Activated T-helper 2 cell treated with anti-CD3 and anti-CD28 coated beads, Interferon-gamma antibody, Interleukin-2, Interleukin-4, amounts not matched to agents 10 μg/mL and 5 μg/mL and 100 μg/mL, durations not matched to agents 14 hours and 24 hours and 36 hours (primary cell): ENCODE data around the gene CHST11. TPM values are rescaled to one million over a fixed set of nuclear protein-coding genes. Genes with fewer than 3 reads are reported as not detected.
"Not testable (repeated sequence)": the region's sequence is repeated elsewhere in the genome, so short reads cannot be mapped to it uniquely, and the experiment has no call there.

ENCODE experiments used
- DNase-seq: peaks from one replicate; pipeline ENCODE4 v3.0.0; 2021; ENCODE audit warnings: low spot score
- H3K27ac Mint-ChIP-seq: one replicate; pipeline ENCODE4 v1.8.0; 2021; ENCODE audit warnings: mixed read lengths
- H3K27me3 Mint-ChIP-seq: one replicate; pipeline ENCODE4 v1.8.0; 2021; ENCODE audit warnings: low read depth, mixed read lengths
- H3K36me3 Mint-ChIP-seq: one replicate; pipeline ENCODE4 v1.8.0; 2021; ENCODE audit warnings: low read depth, mixed read lengths
- H3K4me1 Mint-ChIP-seq: one replicate; pipeline ENCODE4 v1.8.0; 2021; ENCODE audit warnings: low read depth, mixed read lengths
- H3K4me3 Mint-ChIP-seq: one replicate; pipeline ENCODE4 v1.8.0; 2021; ENCODE audit warnings: low read depth, mild to moderate bottlenecking, moderate library complexity, mixed read lengths
- H3K9me3 Mint-ChIP-seq: one replicate; pipeline ENCODE4 v1.8.0; 2021; ENCODE audit warnings: mixed read lengths
- intact Hi-C: fragments of 100-400 bp; cut with micrococcal nuclease; formaldehyde crosslinking; loops from one replicate; pipeline ENCODE4 v1.15.1; 2023
- total RNA-seq: library from RNA; stranded (reverse); gene quantifications from 2 replicates; pipeline ENCODE4 v1.2.3, GENCODE V29; 2022

CHST11 gene
- total RNA-seq, 1 donor from 2014 or later, result 50.6 TPM

GRCh38 chr12:104519190-104520019 is 62.7 kb downstream of the CHST11 start:
- H3K27ac Mint-ChIP-seq, result peak overlapping the region; percentile 33
- intact Hi-C loops, result no loop called here
- H3K36me3 Mint-ChIP-seq, result peaks cover 13% of the 10 kb centered on the region
- H3K4me1 Mint-ChIP-seq, result peaks cover 78% of the 10 kb centered on the region
- DNase-seq, result no peak
- no peak overlapping the region for H3K4me3 Mint-ChIP-seq
- H3K27me3 Mint-ChIP-seq, result no peaks in the 10 kb centered on the region
- peaks cover 2% of the 10 kb centered on the region for H3K9me3 Mint-ChIP-seq

GRCh38 chr12:104520242-104520900 is 63.6 kb downstream of the CHST11 start:
- H3K4me1 Mint-ChIP-seq, result peaks cover 73% of the 10 kb centered on the region
- no peak for DNase-seq
- H3K9me3 Mint-ChIP-seq, result peaks cover 4% of the 10 kb centered on the region
- intact Hi-C loops, result no loop called here
- no peak overlapping the region for H3K4me3 Mint-ChIP-seq
- no peak overlapping the region for H3K27ac Mint-ChIP-seq
- no peaks in the 10 kb centered on the region for H3K27me3 Mint-ChIP-seq
- peaks cover 10% of the 10 kb centered on the region for H3K36me3 Mint-ChIP-seq

- Mint-ChIP-seq H3K4me3 (no peak overlapping the region), H3K27me3 (no peaks in the 10 kb centered on the region), H3K27ac (no peak overlapping the region), H3K4me1 (peaks cover 67% of the 10 kb centered on the region), H3K9me3 (peaks cover 4% of the 10 kb centered on the region), H3K36me3 (peaks cover 13% of the 10 kb centered on the region)
- intact Hi-C loops, result no loop called here
- no peak for DNase-seq
Observed at GRCh38 chr12:104521731-104522130, 65.0 kb downstream of the CHST11 start.

- H3K9me3 Mint-ChIP-seq, result peaks cover 4% of the 10 kb centered on the region
- H3K27me3 Mint-ChIP-seq, result no peaks in the 10 kb centered on the region
- DNase-seq, result no peak
- peak overlapping the region; percentile 4 for H3K4me3 Mint-ChIP-seq
- H3K36me3 Mint-ChIP-seq, result peaks cover 18% of the 10 kb centered on the region
- peaks cover 62% of the 10 kb centered on the region for H3K4me1 Mint-ChIP-seq
- intact Hi-C loops, result no loop called here
- peak overlapping the region; percentile 9 for H3K27ac Mint-ChIP-seq
Observed at GRCh38 chr12:104522985-104523722, 66.4 kb downstream of the CHST11 start.

GRCh38 chr12:104524034-104524832 is 67.5 kb downstream of the CHST11 start:
- H3K36me3 Mint-ChIP-seq, result peaks cover 20% of the 10 kb centered on the region
- H3K27ac Mint-ChIP-seq, result peak overlapping the region; percentile 34
- no peak overlapping the region for H3K4me3 Mint-ChIP-seq
- peaks cover 4% of the 10 kb centered on the region for H3K9me3 Mint-ChIP-seq
- H3K27me3 Mint-ChIP-seq, result no peaks in the 10 kb centered on the region
- peaks cover 59% of the 10 kb centered on the region for H3K4me1 Mint-ChIP-seq
- intact Hi-C loops, result no loop called here
- no peak for DNase-seq

GRCh38 chr12:104526320-104526719 is 69.6 kb downstream of the CHST11 start:
- Mint-ChIP-seq H3K4me1 (peaks cover 45% of the 10 kb centered on the region), H3K36me3 (peaks cover 35% of the 10 kb centered on the region)
- intact Hi-C loops, result no loop called here

GRCh38 chr12:104526751-104527150 is 70.0 kb downstream of the CHST11 start:
- no peak overlapping the region for H3K4me3 Mint-ChIP-seq
- H3K27me3 Mint-ChIP-seq, result no peaks in the 10 kb centered on the region
- H3K36me3 Mint-ChIP-seq, result peaks cover 39% of the 10 kb centered on the region
- intact Hi-C loops, result no loop called here
- H3K9me3 Mint-ChIP-seq, result peaks cover 4% of the 10 kb centered on the region
- peaks cover 45% of the 10 kb centered on the region for H3K4me1 Mint-ChIP-seq
- H3K27ac Mint-ChIP-seq, result no peak overlapping the region
- DNase-seq, result no peak

More at GRCh38 chr12:104526320-104526719, 69.6 kb downstream of the CHST11 start:
- DNase-seq, result no peak
- H3K27ac Mint-ChIP-seq, result no peak overlapping the region
- no peaks in the 10 kb centered on the region for H3K27me3 Mint-ChIP-seq
- no peak overlapping the region for H3K4me3 Mint-ChIP-seq
- H3K9me3 Mint-ChIP-seq, result peaks cover 4% of the 10 kb centered on the region

GRCh38 chr12:104527653-104528052 is 70.9 kb downstream of the CHST11 start:
- H3K4me3 Mint-ChIP-seq, H3K9me3 Mint-ChIP-seq, H3K27ac Mint-ChIP-seq, intact Hi-C loops, H3K27me3 Mint-ChIP-seq, DNase-seq: not testable (repeated sequence)
- peaks cover 42% of the 10 kb centered on the region for H3K4me1 Mint-ChIP-seq
- H3K36me3 Mint-ChIP-seq, result peaks cover 44% of the 10 kb centered on the region

- no peaks in the 10 kb centered on the region for H3K27me3 Mint-ChIP-seq
- intact Hi-C loops, result no loop called here
- peaks cover 40% of the 10 kb centered on the region for H3K4me1 Mint-ChIP-seq
- peaks cover 3% of the 10 kb centered on the region for H3K9me3 Mint-ChIP-seq
- peaks cover 43% of the 10 kb centered on the region for H3K36me3 Mint-ChIP-seq
- no peak for DNase-seq
- no peak overlapping the region for H3K27ac Mint-ChIP-seq
- H3K4me3 Mint-ChIP-seq, result no peak overlapping the region
Observed at GRCh38 chr12:104529130-104529874, 72.6 kb downstream of the CHST11 start.

- no peaks in the 10 kb centered on the region for H3K9me3 Mint-ChIP-seq
- H3K4me3 Mint-ChIP-seq, result no peak overlapping the region
- DNase-seq, result no peak
- intact Hi-C loops, result no loop called here
- H3K36me3 Mint-ChIP-seq, result peaks cover 52% of the 10 kb centered on the region
- H3K27ac Mint-ChIP-seq, result no peak overlapping the region
- H3K27me3 Mint-ChIP-seq, result no peaks in the 10 kb centered on the region
- peaks cover 48% of the 10 kb centered on the region for H3K4me1 Mint-ChIP-seq
Observed at GRCh38 chr12:104532636-104533035, 75.9 kb downstream of the CHST11 start.

GRCh38 chr12:104533134-104533533 is 76.4 kb downstream of the CHST11 start:
- Mint-ChIP-seq H3K4me3 (no peak overlapping the region), H3K36me3 (peaks cover 55% of the 10 kb centered on the region), H3K27me3 (no peaks in the 10 kb centered on the region), H3K9me3 (no peaks in the 10 kb centered on the region), H3K4me1 (peaks cover 47% of the 10 kb centered on the region), H3K27ac (no peak overlapping the region)
- intact Hi-C loops, result no loop called here
- no peak for DNase-seq
